ENCODE measurements around the gene PALS2. TPM values are rescaled to one million over a fixed set of nuclear protein-coding genes. Genes with fewer than 3 reads are reported as not detected.

PALS2 gene
- total RNA-seq, 1 experiment from 2014 or later: 70.5 TPM

- H3K36me3 Mint-ChIP-seq (ENCODE audit: insufficient read depth, unreplicated experiment): no peaks in the 10 kb centered on the region
- BruUV-seq (replicated peaks): no TSS peak
- peaks cover 3% of the 10 kb centered on the region for H3K9me3 Mint-ChIP-seq (ENCODE audit: low read depth, unreplicated experiment)
- no peak for DNase-seq
- CTCF ChIA-PET: no interaction called here
- intact Hi-C loops (cut with micrococcal nuclease; ENCODE audit: unreplicated experiment): no loop called here
- no peak for TF ChIP-seq CTCF (IDR thresholded peaks at IDR 0.05; ENCODE audit: unreplicated experiment)
- no peaks in the 10 kb centered on the region for H3K27me3 Mint-ChIP-seq (ENCODE audit: unreplicated experiment)
- no peak overlapping the region for H3K4me3 Mint-ChIP-seq (ENCODE audit: low read depth, unreplicated experiment)
- no peak overlapping the region for H3K27ac Mint-ChIP-seq (ENCODE audit: unreplicated experiment)
- H3K4me1 Mint-ChIP-seq (ENCODE audit: low read depth, unreplicated experiment): peaks cover 8% of the 10 kb centered on the region
Observed at GRCh38 chr7:24617957-24618616, 44.8 kb downstream of the PALS2 start.

- Mint-ChIP-seq H3K9me3 (ENCODE audit: low read depth, unreplicated experiment) (no peaks in the 10 kb centered on the region), H3K4me1 (ENCODE audit: low read depth, unreplicated experiment) (peaks cover 8% of the 10 kb centered on the region), H3K36me3 (ENCODE audit: insufficient read depth, unreplicated experiment) (no peaks in the 10 kb centered on the region), H3K4me3 (ENCODE audit: low read depth, unreplicated experiment) (no peak overlapping the region), H3K27me3 (ENCODE audit: unreplicated experiment) (no peaks in the 10 kb centered on the region), H3K27ac (ENCODE audit: unreplicated experiment) (no peak overlapping the region)
- CTCF ChIA-PET: no interaction called here
- TF ChIP-seq CTCF (IDR thresholded peaks at IDR 0.05; ENCODE audit: unreplicated experiment): no peak
- BruUV-seq (replicated peaks): no TSS peak
- intact Hi-C loops (cut with micrococcal nuclease; ENCODE audit: unreplicated experiment): no loop called here
- DNase-seq: no peak
Observed at GRCh38 chr7:24619978-24620377, 46.7 kb downstream of the PALS2 start.

GRCh38 chr7:24622646-24623182 is 49.5 kb downstream of the PALS2 start:
- CTCF ChIA-PET: interaction anchor here (0.6 kb wide), 1 partner anchor 899 kb away, joined by 4 read pairs; no protein-coding TSS in a partner anchor
- TF ChIP-seq CTCF (IDR thresholded peaks at IDR 0.05; ENCODE audit: unreplicated experiment): no peak
- BruUV-seq (replicated peaks): no TSS peak
- DNase-seq: no peak
- H3K27ac Mint-ChIP-seq (ENCODE audit: unreplicated experiment): no peak overlapping the region
- intact Hi-C loops (cut with micrococcal nuclease; ENCODE audit: unreplicated experiment): no loop called here
- H3K9me3 Mint-ChIP-seq (ENCODE audit: low read depth, unreplicated experiment): peaks cover 7% of the 10 kb centered on the region
- H3K4me3 Mint-ChIP-seq (ENCODE audit: low read depth, unreplicated experiment): no peak overlapping the region
- H3K36me3 Mint-ChIP-seq (ENCODE audit: insufficient read depth, unreplicated experiment): no peaks in the 10 kb centered on the region
- no peaks in the 10 kb centered on the region for H3K27me3 Mint-ChIP-seq (ENCODE audit: unreplicated experiment)
- H3K4me1 Mint-ChIP-seq (ENCODE audit: low read depth, unreplicated experiment): no peaks in the 10 kb centered on the region

Other genes with a start within 250 kb of the PALS2 start
- gene GSDME, start 184.0 kb downstream of the PALS2 start, total RNA-seq (2022): 9.4 and 11.9 TPM in 2 replicates